K562 (cell line): ENCODE data around the gene DAB2. TPM values are rescaled to one million over a fixed set of nuclear protein-coding genes. Genes with fewer than 3 reads are reported as not detected.

Experiments used
- ATAC-seq: fragments of 200-7000 bp; cut with Tn5 transposase; 3 replicates; pipeline ENCODE4 v1.9.1; 2020; ENCODE audit warnings: moderate library complexity
- BruUV-seq: library from RNA; stranded (reverse); fragments of 400-500 nt; replicated peaks from 2 replicates; lab custom pipeline; 2021; lab: Mats Ljungman, UMichigan
- CTCF ChIA-PET: fragments of 300-600 bp; formaldehyde crosslinking; extraction: SDS; loops from one replicate; lab custom pipeline; 2021; ENCODE audit warnings: low intra/inter-chr PET ratio; lab: Yijun Ruan, JAX
- POLR2A ChIA-PET: fragments of 300-600, 350-650 bp; sonication (Branson Sonifier 250); formaldehyde crosslinking; extraction: SDS; loops from one replicate; lab custom pipeline; 2021; ENCODE audit warnings: antibody characterized with exemption, inconsistent platforms; lab: Yijun Ruan, JAX
- DNase-seq, 4 experiments: peaks; one replicate each; pipeline versions ENCODE4 v3.0.0 to v3.0.0-alpha.2; 2011 to 2018; ENCODE audit warnings: low spot score in 3 of 4, mixed read lengths in 3 of 4; ENCODE audit errors: extremely low read depth in 1 of 4
- FAIRE-seq: peaks from 2 replicates; lab custom pipeline; 2011; peaks lifted over from hg19 to GRCh38; lab: Jason Lieb, UNC
- H2AFZ ChIP-seq: 2 replicates; pipeline ENCODE4 v1.6.0; 2011; ENCODE audit warnings: low read depth, low read length, control low read depth, inconsistent platforms
- H3K27ac ChIP-seq: fragments of 200-600 bp; 3 replicates; pipeline ENCODE4 v1.8.0; 2011; ENCODE audit warnings: low read depth, mild to moderate bottlenecking, control low read depth, inconsistent platforms, low read length, moderate library complexity, mixed read lengths; ENCODE audit errors: extremely low read depth
- H3K27me3 ChIP-seq, 2 experiments: fragments of 300-600 bp in 1 of 2; 2 replicates in 1 of 2; 3 replicates in 1 of 2; pipeline versions ENCODE4 v1.6.0 to v1.8.0; 2011; ENCODE audit warnings: inconsistent platforms in 2 of 2, low read length in 2 of 2, mild to moderate bottlenecking in 1 of 2, mixed read lengths in 1 of 2, moderate library complexity in 1 of 2; ENCODE audit not compliant: control insufficient read depth in 2 of 2, insufficient read depth in 2 of 2
- H3K36me3 ChIP-seq: fragments of 300-600 bp; 3 replicates; pipeline ENCODE4 v1.8.0; 2011; ENCODE audit warnings: mild to moderate bottlenecking, low read length, inconsistent platforms; ENCODE audit not compliant: control insufficient read depth, insufficient read depth
- H3K4me1 ChIP-seq, 2 experiments: fragments of 200-600 bp in 1 of 2; replicated peaks in 1 of 2; 2 replicates in 1 of 2; 3 replicates in 1 of 2; pipeline versions ENCODE4 v1.5.1 to v1.8.0; 2011; ENCODE audit warnings: inconsistent platforms in 2 of 2, low read length in 2 of 2, mild to moderate bottlenecking in 1 of 2, mixed read lengths in 1 of 2, moderate library complexity in 1 of 2; ENCODE audit not compliant: control insufficient read depth in 2 of 2, insufficient read depth in 2 of 2
- H3K4me2 ChIP-seq: 2 replicates; pipeline ENCODE4 v1.6.1; 2011; ENCODE audit warnings: low read length, control low read depth, inconsistent platforms, mixed read lengths; ENCODE audit not compliant: insufficient read depth
- H3K4me3 ChIP-seq: fragments of 200-600 bp; sonication (generic), shearing (Covaris generic); 2 replicates; pipeline ENCODE4 v1.5.1; 2016; ENCODE audit warnings: control low read depth, inconsistent platforms
- H3K79me2 ChIP-seq: fragments of 200-600 bp; 3 replicates; pipeline ENCODE4 v1.8.0; 2011; ENCODE audit warnings: low read length, inconsistent platforms; ENCODE audit not compliant: control insufficient read depth, insufficient read depth
- H3K9ac ChIP-seq, 2 experiments: 2 replicates each; pipeline versions ENCODE4 v1.6.0 to v1.6.1; 2011; ENCODE audit warnings: low read depth in 2 of 2, low read length in 2 of 2, control low read depth in 1 of 2, inconsistent platforms in 1 of 2, mild to moderate bottlenecking in 1 of 2, mixed read lengths in 1 of 2; ENCODE audit not compliant: insufficient read depth in 1 of 2
- H3K9me1 ChIP-seq: one replicate; pipeline ENCODE4 v1.6.0; 2011; ENCODE audit warnings: inconsistent platforms, mild to moderate bottlenecking, low read length, moderate library complexity; ENCODE audit not compliant: control insufficient read depth, insufficient read depth
- H3K9me3 ChIP-seq: replicated peaks from 2 replicates; pipeline ENCODE4 v1.5.1; 2011; ENCODE audit warnings: low read depth, low read length, inconsistent platforms; ENCODE audit not compliant: control insufficient read depth, insufficient read depth
- H4K20me1 ChIP-seq: replicated peaks from 2 replicates; pipeline ENCODE4 v1.6.1; 2011; ENCODE audit warnings: low read length, inconsistent platforms, mixed read lengths; ENCODE audit not compliant: control insufficient read depth, insufficient read depth
- NCOR1 ChIP-seq: fragments of 450-650 bp; IDR thresholded peaks from 2 replicates; pipeline ENCODE4 v1.6.1; 2016; ENCODE audit warnings: mild to moderate bottlenecking, moderate library complexity
- NR3C1 ChIP-seq: sonication (generic); formaldehyde crosslinking; IDR thresholded peaks from 2 replicates; pipeline ENCODE4 v1.8.1; 2022; ENCODE audit warnings: missing genetic modification reagents
- ZNF444 ChIP-seq: fragments of 250-450 bp; sonication (Bioruptor Pico); IDR thresholded peaks from 2 replicates; pipeline ENCODE4 v1.4.0; 2020; ENCODE audit warnings: mild to moderate bottlenecking, moderate library complexity
- WGBS: fragments of 100-300 bp; shearing (Covaris generic); methylation state at CpG from one replicate; pipeline ENCODE4 v1.1.6; 2016; ENCODE audit warnings: low coverage, mixed read lengths; ENCODE audit not compliant: insufficient coverage; ENCODE audit errors: missing lambda C conversion rate; 5-methylcytosine and 5-hydroxymethylcytosine counted together
- in situ Hi-C: fragments of 300-500 bp; cut with MboI; formaldehyde crosslinking; loops from 4 replicates; pipeline ENCODE4 v1.15.0; 2018; ENCODE audit warnings: inconsistent platforms, mixed read lengths
- intact Hi-C: fragments of 100-400 bp; cut with micrococcal nuclease; formaldehyde crosslinking; loops from 2 replicates; pipeline ENCODE4 v1.14.2; 2022
- polyA plus RNA-seq, 8 experiments: library from polyadenylated mRNA; depleted of rRNA in 4 of 8; stranded (reverse) in 5 of 8; unstranded in 3 of 8; fragments of >200 nt; fragmentation: Nextera tagmentation in 2 of 8; fragmentation: Illumina TruSeq in 1 of 8; extraction: Ambion mirVana in 2 of 8; extraction: Trizol in 1 of 8; gene quantifications; 2 replicates each; pipeline versions ENCODE4 v1.2.1 to v1.2.3, GENCODE V29; 2011 to 2014; ENCODE audit warnings: inconsistent platforms in 1 of 8, missing spikeins in 1 of 8
- total RNA-seq, 7 experiments: library from RNA; depleted of rRNA in 6 of 7; stranded (reverse); fragments of >200 nt in 6 of 7; fragmentation: Illumina TruSeq in 2 of 7; extraction: Trizol in 2 of 7; gene quantifications; 2 replicates each; pipeline versions ENCODE4 v1.2.1 to v1.2.3, GENCODE V29; 2011 to 2021; ENCODE audit warnings: low replicate concordance in 1 of 7
- TF ChIP-seq, protein P1 (sequence below), 2 experiments: fragments of 450-650 bp; formaldehyde crosslinking in 1 of 2; IDR thresholded peaks; 2 replicates each; pipeline versions ENCODE4 v1.4.0 to v1.6.1; 2014 to 2020; ENCODE audit warnings: mild to moderate bottlenecking in 2 of 2, borderline replicate concordance in 1 of 2, low read depth in 1 of 2
- TF ChIP-seq, protein P2 (sequence below): fragments of 250-450 bp; sonication (Bioruptor Pico); IDR thresholded peaks from 2 replicates; pipeline ENCODE4 v1.5.0; 2020; ENCODE audit warnings: mild to moderate bottlenecking

The DAB2 gene
- total and polyA plus RNA-seq, 9 of the 15 experiments (the other 6 are each of a cell fraction or from before 2014, with no cell fraction given) = 6.6 to 29.9 (median 24.1) TPM

- ChIA-PET POLR2A (interaction anchor here (1.0 to 1.2 kb wide), 2 partner anchors 9 to 16 kb away, joined by 3 to 5 read pairs; no protein-coding TSS in a partner anchor), CTCF (no interaction called here)
- Histone ChIP-seq H3K9me1 (no peaks in the 10 kb centered on the region), H3K9ac (no peak overlapping the region), H3K4me3 (no peak overlapping the region), H4K20me1 (no peaks in the 10 kb centered on the region), H2AFZ (no peak overlapping the region), H3K36me3 (no peaks in the 10 kb centered on the region), H3K4me1 (no peaks in the 10 kb centered on the region), H3K9me3 (no peaks in the 10 kb centered on the region), H3K4me2 (no peak overlapping the region), H3K27me3 (no peaks in the 10 kb centered on the region), H3K79me2 (no peaks in the 10 kb centered on the region), H3K27ac (no peak overlapping the region)
- BruUV-seq = no TSS peak
- intact Hi-C loops = no loop called here
- no peak for TF ChIP-seq ZNF444
- no peak for TF ChIP-seq NCOR1
- TF ChIP-seq NR3C1 (CRISPR knock-in tag) = no peak
- in situ Hi-C loops = no loop called here
- ATAC-seq (no peak), DNase-seq (no peak), FAIRE-seq (no peak)
- WGBS = 4% methylated on average over 1 of the region's 1 CpG
These were observed 96.0 kb downstream of the DAB2 start for GRCh38 chr5:39328731-39329130.

GRCh38 chr5:39323542-39323941 is 101.2 kb downstream of the DAB2 start:
- no peak for ATAC-seq
- Histone ChIP-seq H3K27ac (no peak overlapping the region), H3K9ac (no peak overlapping the region), H4K20me1 (no peaks in the 10 kb centered on the region), H3K4me3 (no peak overlapping the region), H3K4me1 (no peaks in the 10 kb centered on the region), H2AFZ (no peak overlapping the region), H3K27me3 (no peaks in the 10 kb centered on the region), H3K9me1 (no peaks in the 10 kb centered on the region), H3K36me3 (no peaks in the 10 kb centered on the region), H3K79me2 (no peaks in the 10 kb centered on the region), H3K9me3 (no peaks in the 10 kb centered on the region; the same call in 1 of the 2 replicates), H3K4me2 (no peak overlapping the region)
- in situ Hi-C loops = no loop called here
- 1% methylated on average over 3 of the region's 3 CpGs for WGBS
- intact Hi-C loops = no loop called here
- ChIA-PET POLR2A (no interaction called here), CTCF (no interaction called here)
- no peak for DNase-seq
- no TSS peak for BruUV-seq
- no peak for FAIRE-seq
- TF ChIP-seq, protein P1, sequence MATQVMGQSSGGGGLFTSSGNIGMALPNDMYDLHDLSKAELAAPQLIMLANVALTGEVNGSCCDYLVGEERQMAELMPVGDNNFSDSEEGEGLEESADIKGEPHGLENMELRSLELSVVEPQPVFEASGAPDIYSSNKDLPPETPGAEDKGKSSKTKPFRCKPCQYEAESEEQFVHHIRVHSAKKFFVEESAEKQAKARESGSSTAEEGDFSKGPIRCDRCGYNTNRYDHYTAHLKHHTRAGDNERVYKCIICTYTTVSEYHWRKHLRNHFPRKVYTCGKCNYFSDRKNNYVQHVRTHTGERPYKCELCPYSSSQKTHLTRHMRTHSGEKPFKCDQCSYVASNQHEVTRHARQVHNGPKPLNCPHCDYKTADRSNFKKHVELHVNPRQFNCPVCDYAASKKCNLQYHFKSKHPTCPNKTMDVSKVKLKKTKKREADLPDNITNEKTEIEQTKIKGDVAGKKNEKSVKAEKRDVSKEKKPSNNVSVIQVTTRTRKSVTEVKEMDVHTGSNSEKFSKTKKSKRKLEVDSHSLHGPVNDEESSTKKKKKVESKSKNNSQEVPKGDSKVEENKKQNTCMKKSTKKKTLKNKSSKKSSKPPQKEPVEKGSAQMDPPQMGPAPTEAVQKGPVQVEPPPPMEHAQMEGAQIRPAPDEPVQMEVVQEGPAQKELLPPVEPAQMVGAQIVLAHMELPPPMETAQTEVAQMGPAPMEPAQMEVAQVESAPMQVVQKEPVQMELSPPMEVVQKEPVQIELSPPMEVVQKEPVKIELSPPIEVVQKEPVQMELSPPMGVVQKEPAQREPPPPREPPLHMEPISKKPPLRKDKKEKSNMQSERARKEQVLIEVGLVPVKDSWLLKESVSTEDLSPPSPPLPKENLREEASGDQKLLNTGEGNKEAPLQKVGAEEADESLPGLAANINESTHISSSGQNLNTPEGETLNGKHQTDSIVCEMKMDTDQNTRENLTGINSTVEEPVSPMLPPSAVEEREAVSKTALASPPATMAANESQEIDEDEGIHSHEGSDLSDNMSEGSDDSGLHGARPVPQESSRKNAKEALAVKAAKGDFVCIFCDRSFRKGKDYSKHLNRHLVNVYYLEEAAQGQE (IDR thresholded peaks at IDR 0.05; ENCODE audit: borderline replicate concordance) = no peak
- TF ChIP-seq, protein P1 (CRISPR knock-in tag; IDR thresholded peaks at IDR 0.05; ENCODE audit: low read depth) = no peak
- TF ChIP-seq, protein P2, sequence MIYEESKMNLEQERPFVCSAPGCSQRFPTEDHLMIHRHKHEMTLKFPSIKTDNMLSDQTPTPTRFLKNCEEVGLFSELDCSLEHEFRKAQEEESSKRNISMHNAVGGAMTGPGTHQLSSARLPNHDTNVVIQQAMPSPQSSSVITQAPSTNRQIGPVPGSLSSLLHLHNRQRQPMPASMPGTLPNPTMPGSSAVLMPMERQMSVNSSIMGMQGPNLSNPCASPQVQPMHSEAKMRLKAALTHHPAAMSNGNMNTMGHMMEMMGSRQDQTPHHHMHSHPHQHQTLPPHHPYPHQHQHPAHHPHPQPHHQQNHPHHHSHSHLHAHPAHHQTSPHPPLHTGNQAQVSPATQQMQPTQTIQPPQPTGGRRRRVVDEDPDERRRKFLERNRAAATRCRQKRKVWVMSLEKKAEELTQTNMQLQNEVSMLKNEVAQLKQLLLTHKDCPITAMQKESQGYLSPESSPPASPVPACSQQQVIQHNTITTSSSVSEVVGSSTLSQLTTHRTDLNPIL (CRISPR knock-in tag) = no peak
